NCI-H1105 treated with DMSO at 0.1 percent for 48 hours (cell line): ENCODE measurements around the gene EIF3L.

Experiments
- DNase-seq: peaks from one replicate; lab custom pipeline; 2025; lab: John Stamatoyannopoulos, UW

Gene EIF3L

GRCh38 chr22:37854946-37855345 lies 5.7 kb downstream of the EIF3L start:
- DNase-seq: no peak

GRCh38 chr22:37855462-37855861 lies 6.2 kb downstream of the EIF3L start:
- DNase-seq: no peak

GRCh38 chr22:37860796-37861421 lies 11.7 kb downstream of the EIF3L start:
- no peak for DNase-seq

GRCh38 chr22:37862570-37863325 lies 13.5 kb downstream of the EIF3L start:
- DNase-seq: no peak

GRCh38 chr22:37865510-37865909 lies 16.3 kb downstream of the EIF3L start:
- no peak for DNase-seq

- DNase-seq: no peak
These were observed 21.1 kb downstream of the EIF3L start for GRCh38 chr22:37870273-37870672.

- no peak for DNase-seq
These were observed 31.6 kb downstream of the EIF3L start for GRCh38 chr22:37880668-37881440.

- no peak for DNase-seq
These were observed 35.2 kb downstream of the EIF3L start for GRCh38 chr22:37884420-37884819.

- no peak for DNase-seq
These were observed 38.6 kb downstream of the EIF3L start for GRCh38 chr22:37887584-37888378.

- DNase-seq: no peak
These were observed 42.7 kb downstream of the EIF3L start for GRCh38 chr22:37891926-37892325.

- no peak for DNase-seq
These were observed 43.5 kb downstream of the EIF3L start for GRCh38 chr22:37892566-37893335.

GRCh38 chr22:37893583-37893983 lies 44.4 kb downstream of the EIF3L start:
- DNase-seq: no peak

GRCh38 chr22:37894939-37895670 lies 45.9 kb downstream of the EIF3L start:
- no peak for DNase-seq

- DNase-seq: no peak
These were observed 47.0 kb downstream of the EIF3L start for GRCh38 chr22:37896181-37896592.

- no peak for DNase-seq
These were observed 47.7 kb downstream of the EIF3L start for GRCh38 chr22:37896939-37897338.

- DNase-seq: no peak
These were observed 48.6 kb downstream of the EIF3L start for GRCh38 chr22:37897807-37898206.

- no peak for DNase-seq
These were observed 49.4 kb downstream of the EIF3L start for GRCh38 chr22:37898441-37899181.

- DNase-seq: no peak
These were observed 55.6 kb downstream of the EIF3L start for GRCh38 chr22:37904572-37905533.
